Measurements from ENCODE around the gene IFIH1. TPM values are rescaled to one million over a fixed set of nuclear protein-coding genes. Genes with fewer than 3 reads are reported as not detected.

Gene IFIH1
- total and polyA plus RNA-seq, 2 experiments from 2014 or later, result 1.2 to 2.5 TPM

DNA sequence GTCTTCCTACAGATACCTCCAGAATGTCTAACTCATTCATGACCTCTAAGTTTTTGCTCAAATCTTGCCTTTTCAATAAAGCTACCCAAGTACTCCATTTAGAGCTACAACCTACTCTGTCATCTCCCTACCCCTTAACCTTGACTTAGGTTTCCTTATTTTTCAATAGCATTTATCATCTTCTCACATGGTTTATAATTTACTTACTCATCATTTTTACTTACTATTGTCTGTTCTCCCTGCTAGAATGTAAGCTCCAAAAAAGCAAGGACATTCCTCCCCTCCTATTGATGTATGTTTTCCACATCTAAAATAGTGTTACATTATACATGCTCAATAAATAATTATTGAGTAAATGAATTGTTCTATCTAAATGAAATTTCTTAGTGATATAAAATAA is 22.3 kb upstream of the IFIH1 start:
- Histone ChIP-seq H3K4me3 (no peak overlapping the region), H3K4me1 (ENCODE audit: insufficient read depth) (peaks cover 6% of the 10 kb centered on the region), H3K36me3 (ENCODE audit: insufficient read depth) (no peaks in the 10 kb centered on the region), H3F3A (replicated peaks; ENCODE audit: low read depth) (no peaks in the 10 kb centered on the region), H2AFZ (no peak overlapping the region), H3K9me2 (ENCODE audit: insufficient read depth) (peaks cover 5% of the 10 kb centered on the region; the same call in 1 of the 2 replicates), H3K4me2 (no peak overlapping the region), H4K20me1 (replicated peaks; ENCODE audit: insufficient read depth) (peaks cover 6% of the 10 kb centered on the region), H3K79me2 (replicated peaks; ENCODE audit: insufficient read depth) (peaks cover 8% of the 10 kb centered on the region), H3K27me3 (ENCODE audit: insufficient read depth) (no peaks in the 10 kb centered on the region), H3K27ac (ENCODE audit: low read depth) (no peak overlapping the region)
- H3K27me3 Mint-ChIP-seq (ENCODE audit: insufficient read depth, low read depth, poor library complexity), result no peaks in the 10 kb centered on the region
- no peaks in the 10 kb centered on the region; the same call in 2 of the 3 replicates for H3K36me3 Mint-ChIP-seq (ENCODE audit: low read depth)
- DNase-seq (ENCODE audit: low spot score), result no peak
- TF ChIP-seq CREB1 (CRISPR knock-in tag; IDR thresholded peaks at IDR 0.05; ENCODE audit: low read depth), result no peak
- TF ChIP-seq, protein P1, sequence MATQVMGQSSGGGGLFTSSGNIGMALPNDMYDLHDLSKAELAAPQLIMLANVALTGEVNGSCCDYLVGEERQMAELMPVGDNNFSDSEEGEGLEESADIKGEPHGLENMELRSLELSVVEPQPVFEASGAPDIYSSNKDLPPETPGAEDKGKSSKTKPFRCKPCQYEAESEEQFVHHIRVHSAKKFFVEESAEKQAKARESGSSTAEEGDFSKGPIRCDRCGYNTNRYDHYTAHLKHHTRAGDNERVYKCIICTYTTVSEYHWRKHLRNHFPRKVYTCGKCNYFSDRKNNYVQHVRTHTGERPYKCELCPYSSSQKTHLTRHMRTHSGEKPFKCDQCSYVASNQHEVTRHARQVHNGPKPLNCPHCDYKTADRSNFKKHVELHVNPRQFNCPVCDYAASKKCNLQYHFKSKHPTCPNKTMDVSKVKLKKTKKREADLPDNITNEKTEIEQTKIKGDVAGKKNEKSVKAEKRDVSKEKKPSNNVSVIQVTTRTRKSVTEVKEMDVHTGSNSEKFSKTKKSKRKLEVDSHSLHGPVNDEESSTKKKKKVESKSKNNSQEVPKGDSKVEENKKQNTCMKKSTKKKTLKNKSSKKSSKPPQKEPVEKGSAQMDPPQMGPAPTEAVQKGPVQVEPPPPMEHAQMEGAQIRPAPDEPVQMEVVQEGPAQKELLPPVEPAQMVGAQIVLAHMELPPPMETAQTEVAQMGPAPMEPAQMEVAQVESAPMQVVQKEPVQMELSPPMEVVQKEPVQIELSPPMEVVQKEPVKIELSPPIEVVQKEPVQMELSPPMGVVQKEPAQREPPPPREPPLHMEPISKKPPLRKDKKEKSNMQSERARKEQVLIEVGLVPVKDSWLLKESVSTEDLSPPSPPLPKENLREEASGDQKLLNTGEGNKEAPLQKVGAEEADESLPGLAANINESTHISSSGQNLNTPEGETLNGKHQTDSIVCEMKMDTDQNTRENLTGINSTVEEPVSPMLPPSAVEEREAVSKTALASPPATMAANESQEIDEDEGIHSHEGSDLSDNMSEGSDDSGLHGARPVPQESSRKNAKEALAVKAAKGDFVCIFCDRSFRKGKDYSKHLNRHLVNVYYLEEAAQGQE (IDR thresholded peaks at IDR 0.05; ENCODE audit: unreplicated experiment), result no peak
- no peak for TF ChIP-seq ETS1 (IDR thresholded peaks at IDR 0.05)
- TF ChIP-seq, protein P2, sequence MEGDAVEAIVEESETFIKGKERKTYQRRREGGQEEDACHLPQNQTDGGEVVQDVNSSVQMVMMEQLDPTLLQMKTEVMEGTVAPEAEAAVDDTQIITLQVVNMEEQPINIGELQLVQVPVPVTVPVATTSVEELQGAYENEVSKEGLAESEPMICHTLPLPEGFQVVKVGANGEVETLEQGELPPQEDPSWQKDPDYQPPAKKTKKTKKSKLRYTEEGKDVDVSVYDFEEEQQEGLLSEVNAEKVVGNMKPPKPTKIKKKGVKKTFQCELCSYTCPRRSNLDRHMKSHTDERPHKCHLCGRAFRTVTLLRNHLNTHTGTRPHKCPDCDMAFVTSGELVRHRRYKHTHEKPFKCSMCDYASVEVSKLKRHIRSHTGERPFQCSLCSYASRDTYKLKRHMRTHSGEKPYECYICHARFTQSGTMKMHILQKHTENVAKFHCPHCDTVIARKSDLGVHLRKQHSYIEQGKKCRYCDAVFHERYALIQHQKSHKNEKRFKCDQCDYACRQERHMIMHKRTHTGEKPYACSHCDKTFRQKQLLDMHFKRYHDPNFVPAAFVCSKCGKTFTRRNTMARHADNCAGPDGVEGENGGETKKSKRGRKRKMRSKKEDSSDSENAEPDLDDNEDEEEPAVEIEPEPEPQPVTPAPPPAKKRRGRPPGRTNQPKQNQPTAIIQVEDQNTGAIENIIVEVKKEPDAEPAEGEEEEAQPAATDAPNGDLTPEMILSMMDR (conservative IDR thresholded peaks at IDR 0.05; ENCODE audit: low read depth in 2 of 2), result no peak
- TF ChIP-seq POLR2AphosphoS5 (IDR thresholded peaks at IDR 0.05; ENCODE audit: low read depth), result no peak
- no peak for TF ChIP-seq NANOG (IDR thresholded peaks at IDR 0.05; ENCODE audit: borderline replicate concordance)
- TF ChIP-seq JUNB (IDR thresholded peaks at IDR 0.05; ENCODE audit: unreplicated experiment), result no peak
- no peak for TF ChIP-seq ZNF114 (CRISPR knock-in tag; IDR thresholded peaks at IDR 0.05)
- TF ChIP-seq STAT1 (IDR thresholded peaks at IDR 0.05; ENCODE audit: unreplicated experiment), result no peak
- TF ChIP-seq EZH2 (IDR thresholded peaks at IDR 0.05; ENCODE audit: low read depth, unreplicated experiment), result no peak
- no peak for TF ChIP-seq ZNF331 (CRISPR knock-in tag; IDR thresholded peaks at IDR 0.05; ENCODE audit: low read depth)
- H3K4me3 Mint-ChIP-seq, result no peak overlapping the region
- H3K9me3 Mint-ChIP-seq, result no peaks in the 10 kb centered on the region
- ATAC-seq, result no peak
- peaks cover 8% of the 10 kb centered on the region; the same call in 2 of the 3 replicates for H3K4me1 Mint-ChIP-seq
- H3K27ac Mint-ChIP-seq, result no peak overlapping the region

All from GM23338 (cell line).